Measurements from ENCODE around the gene MRPL55. TPM values are rescaled to one million over a fixed set of nuclear protein-coding genes. Genes with fewer than 3 reads are reported as not detected.

The MRPL55 gene
- total and polyA plus RNA-seq, 5 experiments from 2014 or later: 61.9 to 130 (median 96.9) TPM

- Mint-ChIP-seq H3K36me3 (no peaks in the 10 kb centered on the region), H3K27me3 (peaks cover 8 to 50% (median 23%) of the 10 kb centered on the region in 5 donors), H3K9me3 (no peaks in the 10 kb centered on the region), H3K4me1 (peaks cover 6 to 16% (median 12%) of the 10 kb centered on the region in 4 donors), H3K27ac (peak overlapping the region in 1 of 10 donors; percentile 45), H3K4me3 (peak overlapping the region in 5 of 10 donors; percentile 14 to 70 (median 63))
- ATAC-seq (no peak), DNase-seq (peak in 1 of 10 donors; percentile 30)
- POLR2A ChIA-PET: interaction anchor here (2.4 kb wide), 1 partner anchor 21 kb away, joined by 10 read pairs; the partner anchor contains the start of gene ARF1
These were observed 47.6 kb downstream of the MRPL55 start for GRCh38 chr1:228061411-228062084.

- ATAC-seq (no peak), DNase-seq (peak in 1 of 10 donors; percentile 62)
- peaks cover 10 to 51% (median 30%) of the 10 kb centered on the region in 5 donors for H3K27me3 Mint-ChIP-seq
- POLR2A ChIA-PET: interaction anchor here (2.4 kb wide), 1 partner anchor 22 kb away, joined by 10 read pairs; the partner anchor contains the start of gene ARF1
- peak overlapping the region in 1 of 10 donors; percentile 45 for H3K27ac Mint-ChIP-seq
- peaks cover 6 to 16% (median 12%) of the 10 kb centered on the region in 4 donors for H3K4me1 Mint-ChIP-seq
- no peaks in the 10 kb centered on the region for H3K36me3 Mint-ChIP-seq
- H3K9me3 Mint-ChIP-seq: no peaks in the 10 kb centered on the region
- H3K4me3 Mint-ChIP-seq: peak overlapping the region in 8 of 10 donors; percentile 14 to 74 (median 63)
These were observed 48.5 kb downstream of the MRPL55 start for GRCh38 chr1:228060458-228061190.

GRCh38 chr1:228059634-228060457 is 49.3 kb downstream of the MRPL55 start:
- no peaks in the 10 kb centered on the region for H3K9me3 Mint-ChIP-seq
- H3K27ac Mint-ChIP-seq: peak overlapping the region in 5 of 10 donors; percentile 29 to 82 (median 67)
- H3K36me3 Mint-ChIP-seq: no peaks in the 10 kb centered on the region
- peaks cover 6 to 16% (median 12%) of the 10 kb centered on the region in 4 donors for H3K4me1 Mint-ChIP-seq
- DNase-seq (peak; percentile 27 to 79 (median 60)), ATAC-seq (peak; percentile 36 to 53)
- peak overlapping the region; percentile 49 to 72 (median 66) for H3K4me3 Mint-ChIP-seq
- POLR2A ChIA-PET: interaction anchor here (2.4 kb wide), 1 partner anchor 22 kb away, joined by 10 read pairs; the partner anchor contains the start of gene ARF1
- H3K27me3 Mint-ChIP-seq: peaks cover 10 to 52% (median 30%) of the 10 kb centered on the region in 5 donors

GRCh38 chr1:228058949-228059633 is 50.0 kb downstream of the MRPL55 start:
- POLR2A ChIA-PET: interaction anchor here (2.4 kb wide), 1 partner anchor 23 kb away, joined by 10 read pairs; the partner anchor contains the start of gene ARF1
- peak overlapping the region in 9 of 10 donors; percentile 42 to 72 (median 65) for H3K4me3 Mint-ChIP-seq
- H3K27ac Mint-ChIP-seq: peak overlapping the region in 2 of 10 donors; percentile 11 to 79
- ATAC-seq: peak; percentile 84 to 86
- peaks cover 0 to 2% (median 0%) of the 10 kb centered on the region in 3 donors for H3K36me3 Mint-ChIP-seq
- H3K9me3 Mint-ChIP-seq: peaks cover 0 to 5% (median 0%) of the 10 kb centered on the region in 9 donors
- H3K27me3 Mint-ChIP-seq: peaks cover 12 to 54% (median 32%) of the 10 kb centered on the region in 5 donors
- peak in 9 of 10 donors; percentile 21 to 80 (median 76) for DNase-seq
- peaks cover 6 to 16% (median 12%) of the 10 kb centered on the region in 4 donors for H3K4me1 Mint-ChIP-seq

- peaks cover 6 to 16% (median 12%) of the 10 kb centered on the region in 4 donors for H3K4me1 Mint-ChIP-seq
- peak in 1 of 10 donors; percentile 60 for DNase-seq
- POLR2A ChIA-PET: no interaction called here
- peaks cover 14 to 51% (median 38%) of the 10 kb centered on the region in 5 donors for H3K27me3 Mint-ChIP-seq
- H3K27ac Mint-ChIP-seq: peak overlapping the region in 5 of 10 donors; percentile 5 to 63 (median 36)
- peaks cover 0 to 9% (median 4%) of the 10 kb centered on the region in 3 donors for H3K36me3 Mint-ChIP-seq
- ATAC-seq: peak in 1 of 2 donors; percentile 2
- H3K4me3 Mint-ChIP-seq: peak overlapping the region in 9 of 10 donors; percentile 0 to 70 (median 42)
- peaks cover 0 to 13% (median 2%) of the 10 kb centered on the region in 9 donors for H3K9me3 Mint-ChIP-seq
These were observed 50.7 kb downstream of the MRPL55 start for GRCh38 chr1:228058172-228058948.

Small RNA genes within 50 kb of the gene (microRNA-seq; reads per million reads assigned to microRNA genes)
- not detected for gene MIR3620 (ENCODE audit: borderline microRNAs expressed)

Other genes starting within 250 kb of the MRPL55 start
- gene WNT9A, start 161.4 kb downstream of the MRPL55 start, total RNA-seq: not detected
- not detected for gene WNT9A, start 161.4 kb downstream of the MRPL55 start, polyA plus RNA-seq
- not detected for gene WNT3A, start 102.3 kb downstream of the MRPL55 start, total RNA-seq
- gene WNT3A, start 102.3 kb downstream of the MRPL55 start, polyA plus RNA-seq: not detected
- 100 to 1,000 TPM; 201 to 203 TPM for gene ARF1, start 26.6 kb downstream of the MRPL55 start, total RNA-seq
- gene ARF1, start 26.6 kb downstream of the MRPL55 start, polyA plus RNA-seq: 100 to 1,000 TPM; 332 to 385 (median 368) TPM
- 10 to 100 TPM; 26.0 to 28.1 TPM for gene C1orf35, start 6.0 kb downstream of the MRPL55 start, total RNA-seq
- 10 to 100 TPM; 12.9 to 25.6 (median 20.0) TPM for gene C1orf35, start 6.0 kb downstream of the MRPL55 start, polyA plus RNA-seq
- gene GUK1, start 31.0 kb upstream of the MRPL55 start, total RNA-seq: 100 to 1,000 TPM; 189 to 202 TPM
- 100 to 1,000 TPM; 369 to 466 (median 374) TPM for gene GUK1, start 31.0 kb upstream of the MRPL55 start, polyA plus RNA-seq
- 1 to 10 TPM; 2.6 to 2.8 TPM for gene GJC2, start 40.6 kb upstream of the MRPL55 start, total RNA-seq
- under 1 TPM in 2 of 3 donors, not detected in 1; 0.16 to 0.22 TPM for gene GJC2, start 40.6 kb upstream of the MRPL55 start, polyA plus RNA-seq
- gene IBA57, start 56.5 kb upstream of the MRPL55 start, total RNA-seq: 10 to 100 TPM; 11.0 to 12.3 TPM
- 1 to 10 TPM; 3.3 to 4.2 (median 3.4) TPM for gene IBA57, start 56.5 kb upstream of the MRPL55 start, polyA plus RNA-seq
- gene OBSCN, start 98.7 kb upstream of the MRPL55 start, total RNA-seq: 100 to 1,000 TPM in 1 of 2 experiments, 10 to 100 TPM in 1; 99.3 to 102 TPM
- 1 to 10 TPM in 2 of 3 donors, under 1 TPM in 1; 0.56 to 4.9 (median 2.4) TPM for gene OBSCN, start 98.7 kb upstream of the MRPL55 start, polyA plus RNA-seq